ENCODE measurements around the gene WDR83.

DNA sequence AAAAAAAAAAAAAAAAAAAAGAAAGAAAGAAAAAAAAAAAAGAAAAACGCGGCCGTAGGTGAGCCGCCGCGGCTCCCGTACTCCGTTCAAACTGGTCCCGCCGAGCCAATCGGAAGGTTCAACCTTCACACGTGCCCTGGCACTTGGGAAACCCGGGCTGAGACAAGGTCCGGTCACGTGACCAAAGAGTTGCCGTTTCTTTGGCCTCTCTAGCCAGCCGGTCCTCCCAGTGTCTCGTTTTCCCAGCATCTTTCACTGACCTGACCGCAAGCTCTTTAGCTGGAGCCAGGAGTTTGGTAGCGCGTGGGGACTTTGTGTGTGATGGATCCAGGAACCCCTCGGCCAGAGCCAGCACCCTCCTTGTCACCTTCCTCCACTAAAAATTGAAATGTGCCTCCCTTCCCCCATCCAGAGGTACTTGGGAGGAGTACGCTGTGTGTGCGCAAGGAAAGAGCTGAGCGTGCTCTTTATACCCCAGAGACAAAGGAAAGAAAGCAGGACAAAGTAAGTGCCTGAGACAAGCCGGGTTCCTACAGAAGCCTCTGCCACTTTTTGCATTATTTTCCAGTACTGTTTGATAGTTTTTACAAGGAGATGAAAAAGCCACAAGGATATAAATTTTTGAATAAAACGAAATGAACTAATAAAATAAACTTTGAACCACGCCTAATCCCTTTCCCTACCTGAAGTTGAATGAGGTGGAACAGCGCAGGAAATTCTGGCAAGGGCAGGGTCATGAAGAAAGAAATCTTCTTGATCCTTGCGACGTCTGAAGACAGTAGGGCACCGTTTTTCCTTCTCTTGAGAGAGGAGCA is 56.2 kb downstream of the WDR83 start:
- TF ChIP-seq, protein P1, sequence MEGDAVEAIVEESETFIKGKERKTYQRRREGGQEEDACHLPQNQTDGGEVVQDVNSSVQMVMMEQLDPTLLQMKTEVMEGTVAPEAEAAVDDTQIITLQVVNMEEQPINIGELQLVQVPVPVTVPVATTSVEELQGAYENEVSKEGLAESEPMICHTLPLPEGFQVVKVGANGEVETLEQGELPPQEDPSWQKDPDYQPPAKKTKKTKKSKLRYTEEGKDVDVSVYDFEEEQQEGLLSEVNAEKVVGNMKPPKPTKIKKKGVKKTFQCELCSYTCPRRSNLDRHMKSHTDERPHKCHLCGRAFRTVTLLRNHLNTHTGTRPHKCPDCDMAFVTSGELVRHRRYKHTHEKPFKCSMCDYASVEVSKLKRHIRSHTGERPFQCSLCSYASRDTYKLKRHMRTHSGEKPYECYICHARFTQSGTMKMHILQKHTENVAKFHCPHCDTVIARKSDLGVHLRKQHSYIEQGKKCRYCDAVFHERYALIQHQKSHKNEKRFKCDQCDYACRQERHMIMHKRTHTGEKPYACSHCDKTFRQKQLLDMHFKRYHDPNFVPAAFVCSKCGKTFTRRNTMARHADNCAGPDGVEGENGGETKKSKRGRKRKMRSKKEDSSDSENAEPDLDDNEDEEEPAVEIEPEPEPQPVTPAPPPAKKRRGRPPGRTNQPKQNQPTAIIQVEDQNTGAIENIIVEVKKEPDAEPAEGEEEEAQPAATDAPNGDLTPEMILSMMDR (IDR thresholded peaks at IDR 0.05) = no peak
- TF ChIP-seq EZH2phosphoT487 (IDR thresholded peaks at IDR 0.05) (no peak), EZH2 (IDR thresholded peaks at IDR 0.05) (peak; percentile 34)
